K562 (cell line): ENCODE measurements around the gene LRRC3C. TPM values are rescaled to one million over a fixed set of nuclear protein-coding genes. Genes with fewer than 3 reads are reported as not detected.
A peak's percentile ranks its signal among the peaks of the same experiment; 100 is the strongest.

Experiments used
- ETS1 ChIP-seq: conservative IDR thresholded peaks from 2 replicates; pipeline ENCODE4 v1.6.1; 2011; ENCODE audit warnings: low read depth, mild to moderate bottlenecking, low read length; ENCODE audit not compliant: control insufficient read depth
- FOXA1 ChIP-seq: fragments of 450-650 bp; IDR thresholded peaks from 2 replicates; pipeline ENCODE4 v1.6.1; 2016; ENCODE audit warnings: mild to moderate bottlenecking, borderline replicate concordance
- NONO ChIP-seq, 2 experiments: fragments of 200-400 bp in 1 of 2; fragments of 450-650 bp in 1 of 2; formaldehyde crosslinking in 1 of 2; IDR thresholded peaks; 2 replicates each; pipeline ENCODE4 v1.6.1; 2017; ENCODE audit warnings: low read depth in 2 of 2, mild to moderate bottlenecking in 2 of 2, moderate library complexity in 2 of 2, low read length in 1 of 2
- RBM22 ChIP-seq: fragments of 200-400 bp; formaldehyde crosslinking; IDR thresholded peaks from 2 replicates; pipeline ENCODE4 v1.6.1; 2018; ENCODE audit warnings: low read length, low read depth; ENCODE audit not compliant: poor library complexity, severe bottlenecking
- ZBTB7A ChIP-seq: IDR thresholded peaks from 2 replicates; pipeline ENCODE4 v1.6.1; 2011; ENCODE audit warnings: low read depth, mild to moderate bottlenecking, low read length, moderate library complexity, borderline replicate concordance; ENCODE audit not compliant: control insufficient read depth
- ZFPM2 ChIP-seq: fragments of 250-450 bp; sonication (Bioruptor Pico); IDR thresholded peaks from 2 replicates; pipeline ENCODE4 v1.5.1; 2022; ENCODE audit warnings: mild to moderate bottlenecking
- ZNF146 ChIP-seq: IDR thresholded peaks from one replicate; pipeline ENCODE4 v1.6.1; 2018; ENCODE audit warnings: missing compliant biosample characterization; ENCODE audit not compliant: unreplicated experiment
- ZNF408 ChIP-seq: fragments of 250-450 bp; sonication (Bioruptor Pico); IDR thresholded peaks from 2 replicates; pipeline ENCODE4 v1.4.0; 2020; ENCODE audit warnings: low read depth, mild to moderate bottlenecking, moderate library complexity
- polyA plus RNA-seq, 8 experiments: library from polyadenylated mRNA; depleted of rRNA in 4 of 8; stranded (reverse) in 5 of 8; unstranded in 3 of 8; fragments of >200 nt; fragmentation: Nextera tagmentation in 2 of 8; fragmentation: Illumina TruSeq in 1 of 8; extraction: Ambion mirVana in 2 of 8; extraction: Trizol in 1 of 8; gene quantifications; 2 replicates each; pipeline versions ENCODE4 v1.2.1 to v1.2.3, GENCODE V29; 2011 to 2014; ENCODE audit warnings: inconsistent platforms in 1 of 8, missing spikeins in 1 of 8
- total RNA-seq, 7 experiments: library from RNA; depleted of rRNA in 6 of 7; stranded (reverse); fragments of >200 nt in 6 of 7; fragmentation: Illumina TruSeq in 2 of 7; extraction: Trizol in 2 of 7; gene quantifications; 2 replicates each; pipeline versions ENCODE4 v1.2.1 to v1.2.3, GENCODE V29; 2011 to 2021; ENCODE audit warnings: low replicate concordance in 1 of 7
- TF ChIP-seq, protein P1 (sequence below): fragments of 250-450 bp; sonication (Bioruptor Pico); IDR thresholded peaks from 2 replicates; pipeline ENCODE4 v1.5.0; 2020; ENCODE audit warnings: mild to moderate bottlenecking, borderline replicate concordance
- TF ChIP-seq, protein P2 (sequence below), 2 experiments: fragments of 450-650 bp; formaldehyde crosslinking in 1 of 2; IDR thresholded peaks; 2 replicates each; pipeline versions ENCODE4 v1.4.0 to v1.6.1; 2014 to 2020; ENCODE audit warnings: mild to moderate bottlenecking in 2 of 2, borderline replicate concordance in 1 of 2, low read depth in 1 of 2
- TF ChIP-seq, protein P3 (sequence below): IDR thresholded peaks from 3 replicates; pipeline ENCODE4 v1.6.1; 2011; ENCODE audit warnings: borderline replicate concordance, mild to moderate bottlenecking; ENCODE audit not compliant: insufficient read length, insufficient read depth

The LRRC3C gene
- total and polyA plus RNA-seq, 9 of the 15 experiments (the other 6 are each of a cell fraction or from before 2014, with no cell fraction given), result not detected

- no peak for TF ChIP-seq ZFPM2 (CRISPR knock-in tag)
- no peak for TF ChIP-seq FOXA1
- TF ChIP-seq ZNF146, result no peak
- TF ChIP-seq, protein P1, sequence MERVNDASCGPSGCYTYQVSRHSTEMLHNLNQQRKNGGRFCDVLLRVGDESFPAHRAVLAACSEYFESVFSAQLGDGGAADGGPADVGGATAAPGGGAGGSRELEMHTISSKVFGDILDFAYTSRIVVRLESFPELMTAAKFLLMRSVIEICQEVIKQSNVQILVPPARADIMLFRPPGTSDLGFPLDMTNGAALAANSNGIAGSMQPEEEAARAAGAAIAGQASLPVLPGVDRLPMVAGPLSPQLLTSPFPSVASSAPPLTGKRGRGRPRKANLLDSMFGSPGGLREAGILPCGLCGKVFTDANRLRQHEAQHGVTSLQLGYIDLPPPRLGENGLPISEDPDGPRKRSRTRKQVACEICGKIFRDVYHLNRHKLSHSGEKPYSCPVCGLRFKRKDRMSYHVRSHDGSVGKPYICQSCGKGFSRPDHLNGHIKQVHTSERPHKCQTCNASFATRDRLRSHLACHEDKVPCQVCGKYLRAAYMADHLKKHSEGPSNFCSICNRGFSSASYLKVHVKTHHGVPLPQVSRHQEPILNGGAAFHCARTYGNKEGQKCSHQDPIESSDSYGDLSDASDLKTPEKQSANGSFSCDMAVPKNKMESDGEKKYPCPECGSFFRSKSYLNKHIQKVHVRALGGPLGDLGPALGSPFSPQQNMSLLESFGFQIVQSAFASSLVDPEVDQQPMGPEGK (CRISPR knock-in tag), result no peak
- TF ChIP-seq, protein P2, sequence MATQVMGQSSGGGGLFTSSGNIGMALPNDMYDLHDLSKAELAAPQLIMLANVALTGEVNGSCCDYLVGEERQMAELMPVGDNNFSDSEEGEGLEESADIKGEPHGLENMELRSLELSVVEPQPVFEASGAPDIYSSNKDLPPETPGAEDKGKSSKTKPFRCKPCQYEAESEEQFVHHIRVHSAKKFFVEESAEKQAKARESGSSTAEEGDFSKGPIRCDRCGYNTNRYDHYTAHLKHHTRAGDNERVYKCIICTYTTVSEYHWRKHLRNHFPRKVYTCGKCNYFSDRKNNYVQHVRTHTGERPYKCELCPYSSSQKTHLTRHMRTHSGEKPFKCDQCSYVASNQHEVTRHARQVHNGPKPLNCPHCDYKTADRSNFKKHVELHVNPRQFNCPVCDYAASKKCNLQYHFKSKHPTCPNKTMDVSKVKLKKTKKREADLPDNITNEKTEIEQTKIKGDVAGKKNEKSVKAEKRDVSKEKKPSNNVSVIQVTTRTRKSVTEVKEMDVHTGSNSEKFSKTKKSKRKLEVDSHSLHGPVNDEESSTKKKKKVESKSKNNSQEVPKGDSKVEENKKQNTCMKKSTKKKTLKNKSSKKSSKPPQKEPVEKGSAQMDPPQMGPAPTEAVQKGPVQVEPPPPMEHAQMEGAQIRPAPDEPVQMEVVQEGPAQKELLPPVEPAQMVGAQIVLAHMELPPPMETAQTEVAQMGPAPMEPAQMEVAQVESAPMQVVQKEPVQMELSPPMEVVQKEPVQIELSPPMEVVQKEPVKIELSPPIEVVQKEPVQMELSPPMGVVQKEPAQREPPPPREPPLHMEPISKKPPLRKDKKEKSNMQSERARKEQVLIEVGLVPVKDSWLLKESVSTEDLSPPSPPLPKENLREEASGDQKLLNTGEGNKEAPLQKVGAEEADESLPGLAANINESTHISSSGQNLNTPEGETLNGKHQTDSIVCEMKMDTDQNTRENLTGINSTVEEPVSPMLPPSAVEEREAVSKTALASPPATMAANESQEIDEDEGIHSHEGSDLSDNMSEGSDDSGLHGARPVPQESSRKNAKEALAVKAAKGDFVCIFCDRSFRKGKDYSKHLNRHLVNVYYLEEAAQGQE (IDR thresholded peaks at IDR 0.05; ENCODE audit: borderline replicate concordance), result peak; percentile 99
- TF ChIP-seq, protein P2 (CRISPR knock-in tag; IDR thresholded peaks at IDR 0.05; ENCODE audit: low read depth), result no peak
- peak; percentile 88 for TF ChIP-seq ETS1
- TF ChIP-seq ZNF408 (CRISPR knock-in tag), result no peak
- TF ChIP-seq NONO (IDR thresholded peaks at IDR 0.05; ENCODE audit: low read depth in 2 of 2, low read length in 1 of 2), result peak; percentile 72 to 77
- TF ChIP-seq ZBTB7A, result peak; percentile 76; the same call in 1 of the 2 replicates
- TF ChIP-seq, protein P3, sequence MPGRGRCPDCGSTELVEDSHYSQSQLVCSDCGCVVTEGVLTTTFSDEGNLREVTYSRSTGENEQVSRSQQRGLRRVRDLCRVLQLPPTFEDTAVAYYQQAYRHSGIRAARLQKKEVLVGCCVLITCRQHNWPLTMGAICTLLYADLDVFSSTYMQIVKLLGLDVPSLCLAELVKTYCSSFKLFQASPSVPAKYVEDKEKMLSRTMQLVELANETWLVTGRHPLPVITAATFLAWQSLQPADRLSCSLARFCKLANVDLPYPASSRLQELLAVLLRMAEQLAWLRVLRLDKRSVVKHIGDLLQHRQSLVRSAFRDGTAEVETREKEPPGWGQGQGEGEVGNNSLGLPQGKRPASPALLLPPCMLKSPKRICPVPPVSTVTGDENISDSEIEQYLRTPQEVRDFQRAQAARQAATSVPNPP, result no peak
- peak; percentile 68 for TF ChIP-seq RBM22
Measured at GRCh38 chr17:39980351-39981206, 53.0 kb downstream of the LRRC3C start, which contains the start of gene PSMD3 (continued).
